HT1080 (cell line): ENCODE results near the gene ADORA2A. TPM values are rescaled to one million over a fixed set of nuclear protein-coding genes. Genes with fewer than 3 reads are reported as not detected.

Experiments
- DNase-seq: peaks from one replicate; pipeline ENCODE4 v3.0.0-alpha.2; 2015; ENCODE audit warnings: low read depth
- total RNA-seq: library from RNA; depleted of rRNA; stranded (reverse); fragments of >200 nt; shearing (Covaris generic); gene quantifications from 2 replicates; pipeline ENCODE4 v1.2.3, GENCODE V29; 2014

The ADORA2A gene
- total RNA-seq, 1 experiment from 2014 or later, result 2.3 TPM

GRCh38 chr22:24431309-24432034, 4.1 kb downstream of the ADORA2A start:
- no peak for DNase-seq

DNA sequence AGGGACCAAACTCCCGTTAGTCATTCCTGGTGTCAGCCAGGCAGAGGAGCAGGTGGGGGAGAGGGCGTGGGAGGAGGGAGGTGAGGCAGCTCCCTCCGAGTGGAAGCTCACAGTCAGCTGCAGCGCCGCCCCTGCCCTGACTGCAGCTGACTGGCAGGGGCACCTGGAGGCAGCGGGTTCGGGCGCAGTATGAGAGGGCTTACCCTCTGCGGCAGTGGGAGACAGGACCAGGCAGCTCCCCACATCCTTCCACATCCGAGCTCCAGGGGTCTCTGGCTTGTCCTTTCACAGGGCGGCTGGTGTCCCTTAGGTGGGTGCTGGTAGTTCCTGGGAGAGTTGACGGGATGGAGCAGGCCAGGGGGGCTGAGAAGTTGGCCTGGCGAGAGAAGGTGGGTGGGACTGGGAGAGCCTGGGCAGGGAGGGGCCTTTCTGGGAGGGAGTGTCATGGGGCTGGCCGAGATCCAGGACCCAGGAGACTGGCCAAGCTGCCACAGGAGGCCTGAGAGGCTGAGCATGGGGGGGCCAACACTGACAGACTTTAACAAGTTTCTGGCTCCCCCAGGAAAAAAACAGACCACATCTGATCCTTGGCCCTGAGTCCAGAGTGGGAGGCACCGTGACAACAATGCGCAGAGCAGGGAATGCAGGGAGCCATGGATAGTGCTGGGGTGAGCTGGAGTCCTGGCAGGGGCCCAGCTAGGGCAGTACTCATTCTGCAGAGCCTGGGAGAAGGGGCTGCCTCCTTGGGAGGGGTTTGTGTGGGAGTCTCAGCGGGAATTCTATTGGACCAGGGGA, 4.9 kb downstream of the ADORA2A start:
- DNase-seq, result no peak

- DNase-seq, result no peak
These were observed 5.8 kb downstream of the ADORA2A start for GRCh38 chr22:24433001-24433827.

DNA sequence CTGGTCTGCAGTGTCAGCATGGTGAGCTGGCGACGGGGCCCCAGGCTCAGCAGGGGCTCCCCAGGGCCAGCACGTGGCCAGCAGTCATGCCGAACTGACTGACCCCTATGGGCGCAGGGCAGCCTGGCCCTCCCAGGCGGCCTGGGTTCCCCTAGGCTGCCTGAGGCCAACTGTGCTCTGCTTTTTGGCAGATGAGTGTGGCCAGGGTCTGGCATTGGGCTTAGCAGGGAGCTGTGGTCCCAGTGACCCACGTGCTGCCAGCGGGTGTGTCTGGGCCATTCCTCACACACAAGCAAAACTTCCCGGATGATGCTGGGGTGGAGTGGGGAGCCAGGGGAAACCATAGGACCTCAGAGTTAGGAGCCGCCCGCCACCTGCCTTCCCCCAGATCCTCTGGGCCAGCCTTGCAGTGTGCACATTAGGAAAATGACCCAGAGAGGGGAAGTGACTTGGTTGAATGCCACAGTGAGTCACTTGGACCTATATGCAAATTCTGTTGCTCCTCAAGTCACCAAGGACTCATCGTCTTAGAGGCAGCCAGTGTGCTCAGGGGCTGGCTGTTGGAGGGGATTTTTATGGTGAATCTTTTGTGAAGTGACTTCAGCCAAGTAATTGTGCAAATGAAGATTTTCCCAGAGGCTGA, 6.5 kb downstream of the ADORA2A start:
- peak; percentile 63 for DNase-seq

GRCh38 chr22:24434471-24435322, 7.3 kb downstream of the ADORA2A start:
- no peak for DNase-seq

DNA sequence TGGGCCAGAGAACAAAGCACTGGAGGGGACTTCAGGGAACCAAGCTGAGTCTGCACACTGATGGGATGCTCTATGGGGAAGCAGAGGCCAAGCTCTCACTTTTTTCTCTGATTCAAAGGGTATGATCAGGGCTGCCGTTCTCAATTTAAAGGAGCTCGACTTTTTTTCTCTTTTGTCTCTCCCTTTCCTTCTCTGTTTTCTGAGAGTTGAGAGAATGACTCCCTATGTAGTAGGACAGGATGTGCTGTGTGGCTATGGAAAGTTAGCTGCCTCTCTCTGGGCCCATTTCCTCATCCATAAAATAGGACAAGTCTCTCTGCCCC, 7.9 kb downstream of the ADORA2A start:
- no peak for DNase-seq

- DNase-seq, result no peak
These were observed 8.5 kb downstream of the ADORA2A start for GRCh38 chr22:24435861-24436371.

- no peak for DNase-seq
These were observed 9.2 kb downstream of the ADORA2A start for GRCh38 chr22:24436553-24436952.

DNA sequence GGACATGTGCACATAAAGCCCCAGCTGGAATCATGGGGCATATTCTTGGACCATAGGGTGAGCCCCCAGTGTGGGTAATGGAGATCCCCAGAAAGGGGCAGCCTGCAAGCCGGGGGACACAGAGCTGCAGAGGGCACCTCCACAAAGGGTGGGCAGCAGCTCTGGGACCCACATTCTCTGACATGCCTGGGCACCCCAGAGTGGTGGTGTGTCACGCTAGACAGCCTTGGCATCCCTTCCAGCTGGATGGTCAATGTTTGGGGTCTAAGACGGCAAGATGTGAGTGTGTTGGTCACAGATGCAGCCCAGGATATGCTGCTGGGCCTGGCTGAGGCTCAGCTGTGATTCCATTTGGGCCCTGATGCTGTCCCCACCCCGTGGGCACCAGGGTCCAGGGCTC, 9.7 kb downstream of the ADORA2A start:
- DNase-seq, result no peak

DNA sequence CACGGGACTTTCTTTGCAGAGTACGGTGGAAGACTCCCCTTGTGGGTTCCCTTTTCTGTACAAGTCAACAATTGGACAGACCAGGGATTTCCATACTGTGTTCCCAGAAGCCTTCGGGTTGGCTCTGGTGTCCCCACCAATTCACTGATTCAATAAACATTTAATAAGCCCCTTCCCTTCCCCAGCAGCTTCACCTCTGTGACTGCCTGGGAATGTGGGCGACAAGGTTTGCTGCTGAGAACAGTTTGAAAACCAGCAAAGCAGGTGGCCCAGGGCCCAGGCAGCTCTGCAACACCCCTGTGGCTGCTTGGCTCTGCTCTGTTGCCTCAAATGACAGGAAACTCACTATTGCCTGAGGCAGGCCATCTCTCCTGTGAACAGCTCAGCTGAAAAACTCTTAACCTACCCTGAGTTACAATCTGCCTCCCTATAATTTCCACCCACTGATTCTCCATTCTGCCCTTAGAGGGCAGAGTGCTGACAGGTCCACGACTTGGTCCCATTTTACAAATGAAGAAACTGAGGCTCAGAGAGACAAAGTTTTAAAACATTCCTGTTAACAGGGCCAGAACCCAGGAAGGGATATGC, 10.4 kb downstream of the ADORA2A start:
- peak; percentile 28 for DNase-seq

- no peak for DNase-seq
These were observed 12.9 kb downstream of the ADORA2A start for GRCh38 chr22:24440270-24440717.

DNA sequence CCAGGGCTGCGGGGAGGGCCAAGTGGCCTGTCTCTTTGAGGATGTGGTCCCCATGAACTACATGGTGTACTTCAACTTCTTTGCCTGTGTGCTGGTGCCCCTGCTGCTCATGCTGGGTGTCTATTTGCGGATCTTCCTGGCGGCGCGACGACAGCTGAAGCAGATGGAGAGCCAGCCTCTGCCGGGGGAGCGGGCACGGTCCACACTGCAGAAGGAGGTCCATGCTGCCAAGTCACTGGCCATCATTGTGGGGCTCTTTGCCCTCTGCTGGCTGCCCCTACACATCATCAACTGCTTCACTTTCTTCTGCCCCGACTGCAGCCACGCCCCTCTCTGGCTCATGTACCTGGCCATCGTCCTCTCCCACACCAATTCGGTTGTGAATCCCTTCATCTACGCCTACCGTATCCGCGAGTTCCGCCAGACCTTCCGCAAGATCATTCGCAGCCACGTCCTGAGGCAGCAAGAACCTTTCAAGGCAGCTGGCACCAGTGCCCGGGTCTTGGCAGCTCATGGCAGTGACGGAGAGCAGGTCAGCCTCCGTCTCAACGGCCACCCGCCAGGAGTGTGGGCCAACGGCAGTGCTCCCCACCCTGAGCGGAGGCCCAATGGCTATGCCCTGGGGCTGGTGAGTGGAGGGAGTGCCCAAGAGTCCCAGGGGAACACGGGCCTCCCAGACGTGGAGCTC, 13.5 kb downstream of the ADORA2A start:
- no peak for DNase-seq

DNA sequence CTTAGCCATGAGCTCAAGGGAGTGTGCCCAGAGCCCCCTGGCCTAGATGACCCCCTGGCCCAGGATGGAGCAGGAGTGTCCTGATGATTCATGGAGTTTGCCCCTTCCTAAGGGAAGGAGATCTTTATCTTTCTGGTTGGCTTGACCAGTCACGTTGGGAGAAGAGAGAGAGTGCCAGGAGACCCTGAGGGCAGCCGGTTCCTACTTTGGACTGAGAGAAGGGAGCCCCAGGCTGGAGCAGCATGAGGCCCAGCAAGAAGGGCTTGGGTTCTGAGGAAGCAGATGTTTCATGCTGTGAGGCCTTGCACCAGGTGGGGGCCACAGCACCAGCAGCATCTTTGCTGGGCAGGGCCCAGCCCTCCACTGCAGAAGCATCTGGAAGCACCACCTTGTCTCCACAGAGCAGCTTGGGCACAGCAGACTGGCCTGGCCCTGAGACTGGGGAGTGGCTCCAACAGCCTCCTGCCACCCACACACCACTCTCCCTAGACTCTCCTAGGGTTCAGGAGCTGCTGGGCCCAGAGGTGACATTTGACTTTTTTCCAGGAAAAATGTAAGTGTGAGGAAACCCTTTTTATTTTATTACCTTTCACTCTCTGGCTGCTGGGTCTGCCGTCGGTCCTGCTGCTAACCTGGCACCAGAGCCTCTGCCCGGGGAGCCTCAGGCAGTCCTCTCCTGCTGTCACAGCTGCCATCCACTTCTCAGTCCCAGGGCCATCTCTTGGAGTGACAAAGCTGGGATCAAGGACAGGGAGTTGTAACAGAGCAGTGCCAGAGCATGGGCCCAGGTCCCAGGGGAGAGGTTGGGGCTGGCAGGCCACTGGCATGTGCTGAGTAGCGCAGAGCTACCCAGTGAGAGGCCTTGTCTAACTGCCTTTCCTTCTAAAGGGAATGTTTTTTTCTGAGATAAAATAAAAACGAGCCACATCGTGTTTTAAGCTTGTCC, 14.3 kb downstream of the ADORA2A start:
- no peak for DNase-seq

GRCh38 chr22:24442352-24442744, 14.9 kb downstream of the ADORA2A start:
- no peak for DNase-seq

GRCh38 chr22:24443668-24444067, 16.3 kb downstream of the ADORA2A start:
- DNase-seq, result no peak

GRCh38 chr22:24444251-24444650, 16.9 kb downstream of the ADORA2A start:
- no peak for DNase-seq

DNA sequence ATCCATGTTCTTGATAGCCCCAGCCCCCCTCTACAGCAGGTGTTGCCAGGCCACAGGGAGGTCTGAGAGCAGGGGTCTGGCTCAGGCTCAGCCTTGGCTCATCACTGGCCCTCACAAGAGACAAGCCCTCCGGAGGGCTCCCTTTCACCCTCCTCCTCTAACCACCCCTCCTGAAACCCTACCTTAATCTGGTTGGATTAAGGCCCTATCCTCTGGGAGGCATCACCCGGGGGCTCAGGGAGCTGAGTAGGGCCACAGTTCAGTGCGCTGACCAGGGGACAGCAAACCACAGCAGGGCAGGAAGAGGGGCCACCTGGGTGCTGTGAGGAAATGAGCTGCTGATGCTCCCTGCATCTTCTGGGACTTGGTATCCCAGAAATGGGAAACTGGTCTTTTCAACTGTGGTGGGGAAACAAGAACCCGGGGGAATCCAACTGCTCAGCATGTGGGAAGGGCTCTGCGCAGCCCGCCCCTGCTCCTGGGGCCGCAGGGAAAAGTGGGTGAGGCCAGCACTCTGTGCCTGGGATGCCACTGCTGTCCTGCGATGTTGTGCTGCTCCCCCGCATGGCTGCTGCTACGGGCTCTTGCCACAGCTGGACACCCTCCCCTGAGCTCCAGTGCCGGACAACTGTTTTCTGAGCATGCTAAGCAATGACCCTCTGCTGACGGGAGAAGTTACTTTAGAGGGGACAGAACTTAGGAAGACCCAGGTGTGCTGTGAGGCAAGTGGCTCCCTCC, 17.5 kb downstream of the ADORA2A start:
- DNase-seq, result no peak
